ENCODE measurements around the gene SEMA3G. TPM values are rescaled to one million over a fixed set of nuclear protein-coding genes. Genes with fewer than 3 reads are reported as not detected.

The SEMA3G gene
- total and polyA plus RNA-seq, 8 donors: 5.7 to 36.5 (median 6.9) TPM

DNA sequence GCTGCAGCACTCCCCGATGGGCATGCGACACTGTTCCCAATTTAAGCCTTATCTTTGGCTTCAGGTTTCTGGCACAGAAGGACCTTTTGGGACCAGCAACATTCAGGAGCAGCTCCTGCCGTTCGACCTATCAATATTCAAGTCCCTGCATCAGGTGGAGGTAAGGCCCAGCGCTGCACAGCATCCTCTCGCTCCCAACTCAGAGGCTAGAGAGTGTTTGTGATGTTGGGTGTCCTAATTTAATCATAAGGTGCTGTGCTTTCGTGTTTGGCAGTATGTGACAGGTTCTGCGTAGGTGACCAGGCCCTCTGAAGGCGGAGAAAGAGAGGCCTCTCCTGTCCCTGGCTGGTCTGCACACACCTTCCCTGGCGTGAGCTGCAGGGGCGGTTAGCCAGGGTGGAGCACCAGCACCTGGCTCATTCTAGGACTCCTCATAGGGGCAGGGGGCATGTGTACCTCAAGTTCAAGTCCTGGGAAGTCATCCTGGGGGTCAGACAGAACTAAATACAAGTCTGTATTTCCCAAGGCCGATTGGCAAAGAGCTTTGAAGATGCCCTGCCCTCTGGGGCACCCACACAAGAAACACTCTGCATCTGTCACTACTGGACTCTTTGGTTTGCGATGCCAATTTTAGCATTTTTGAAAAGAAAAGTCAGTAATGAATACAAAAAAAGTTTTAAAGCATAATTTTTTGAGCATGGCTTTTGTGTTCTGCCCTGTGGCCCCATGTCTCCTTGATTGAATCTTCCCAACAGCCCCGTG is 27.5 kb upstream of the SEMA3G start:
- H3K27ac ChIP-seq: no peak overlapping the region
- H3K9me3 ChIP-seq: no peaks in the 10 kb centered on the region
- peaks cover 3 to 66% of the 10 kb centered on the region in 2 donors for H3K4me1 ChIP-seq
- peaks cover 0 to 78% of the 10 kb centered on the region in 2 donors for H3K36me3 ChIP-seq
- DNase-seq (peak in 1 of 4 donors; percentile 33), ATAC-seq (no peak)
- TF ChIP-seq, protein P1, sequence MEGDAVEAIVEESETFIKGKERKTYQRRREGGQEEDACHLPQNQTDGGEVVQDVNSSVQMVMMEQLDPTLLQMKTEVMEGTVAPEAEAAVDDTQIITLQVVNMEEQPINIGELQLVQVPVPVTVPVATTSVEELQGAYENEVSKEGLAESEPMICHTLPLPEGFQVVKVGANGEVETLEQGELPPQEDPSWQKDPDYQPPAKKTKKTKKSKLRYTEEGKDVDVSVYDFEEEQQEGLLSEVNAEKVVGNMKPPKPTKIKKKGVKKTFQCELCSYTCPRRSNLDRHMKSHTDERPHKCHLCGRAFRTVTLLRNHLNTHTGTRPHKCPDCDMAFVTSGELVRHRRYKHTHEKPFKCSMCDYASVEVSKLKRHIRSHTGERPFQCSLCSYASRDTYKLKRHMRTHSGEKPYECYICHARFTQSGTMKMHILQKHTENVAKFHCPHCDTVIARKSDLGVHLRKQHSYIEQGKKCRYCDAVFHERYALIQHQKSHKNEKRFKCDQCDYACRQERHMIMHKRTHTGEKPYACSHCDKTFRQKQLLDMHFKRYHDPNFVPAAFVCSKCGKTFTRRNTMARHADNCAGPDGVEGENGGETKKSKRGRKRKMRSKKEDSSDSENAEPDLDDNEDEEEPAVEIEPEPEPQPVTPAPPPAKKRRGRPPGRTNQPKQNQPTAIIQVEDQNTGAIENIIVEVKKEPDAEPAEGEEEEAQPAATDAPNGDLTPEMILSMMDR (IDR thresholded peaks at IDR 0.05): no peak
- no peaks in the 10 kb centered on the region for H3K27me3 ChIP-seq
- H3K4me3 ChIP-seq: no peak overlapping the region
- intact Hi-C loops (cut with DNase I): no loop called here

DNA sequence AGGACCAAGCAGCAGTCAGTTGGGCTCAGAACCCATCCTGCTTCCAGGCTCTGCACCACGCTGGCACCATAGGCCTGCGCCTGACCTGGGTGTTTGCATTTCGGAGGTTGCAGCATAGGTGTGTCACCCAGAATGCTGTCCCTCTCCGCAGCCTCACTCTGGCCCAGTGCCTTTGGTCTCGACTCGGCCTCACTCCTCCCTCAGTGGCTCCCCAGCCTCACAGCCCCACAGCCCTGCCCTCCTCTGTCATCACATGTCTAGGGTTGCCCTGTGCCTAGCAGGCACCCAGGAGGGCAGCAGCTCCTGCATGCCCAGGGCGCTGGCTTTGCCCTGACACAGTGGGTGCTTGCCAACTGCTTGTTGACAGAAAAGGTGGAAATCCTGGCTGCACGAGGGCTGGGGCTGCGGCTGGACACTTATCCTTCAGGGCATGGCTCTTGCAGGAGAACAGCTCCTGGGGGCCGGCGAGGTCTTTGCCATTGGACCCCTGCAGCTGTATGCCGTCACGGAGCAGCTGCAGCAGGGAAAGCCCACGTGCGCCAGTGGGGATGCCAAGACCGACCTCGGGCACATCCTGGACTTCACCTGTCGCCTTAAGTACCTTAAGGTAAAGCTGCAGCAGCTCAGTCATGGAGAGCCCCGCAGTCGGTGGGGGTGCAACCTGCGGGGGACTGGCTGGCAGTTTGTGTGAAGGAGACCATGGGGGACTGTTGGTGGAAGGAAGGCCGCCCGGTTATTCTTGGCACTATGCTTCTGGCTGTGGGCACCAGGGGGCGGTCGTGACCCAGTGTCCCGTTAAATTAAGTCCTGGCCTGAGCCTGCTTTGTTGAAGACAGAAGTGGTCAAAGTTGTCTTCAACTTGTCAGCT is 26.7 kb upstream of the SEMA3G start:
- peaks cover 0 to 74% of the 10 kb centered on the region in 2 donors for H3K36me3 ChIP-seq
- DNase-seq (peak in 3 of 4 donors; percentile 59 to 86 (median 71)), ATAC-seq (peak; percentile 85)

DNA sequence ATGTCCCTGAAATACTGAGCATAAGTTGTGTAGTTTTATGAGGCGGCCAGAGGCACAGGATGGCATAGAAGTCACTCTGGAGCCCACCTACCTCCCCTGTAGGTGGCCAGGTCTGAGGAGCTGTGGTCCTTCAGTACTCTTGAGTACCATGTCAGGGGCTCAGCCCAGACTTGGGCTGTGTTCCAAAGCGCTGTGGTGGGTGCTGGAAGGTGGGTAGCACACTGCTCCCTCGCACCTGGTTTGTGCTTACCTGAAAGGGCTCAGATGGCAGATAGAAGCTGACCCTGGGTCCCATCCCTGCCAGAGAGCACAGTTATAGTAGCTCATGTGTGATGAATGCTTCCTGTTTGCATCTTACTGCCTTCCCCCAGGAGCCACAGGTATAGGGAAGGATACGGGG is 26.0 kb upstream of the SEMA3G start:
- no peaks in the 10 kb centered on the region for H3K9me3 ChIP-seq
- ATAC-seq (no peak), DNase-seq (no peak)
- peaks cover 0 to 68% of the 10 kb centered on the region in 2 donors for H3K36me3 ChIP-seq
- H3K27me3 ChIP-seq: no peaks in the 10 kb centered on the region
- TF ChIP-seq, protein P1 (IDR thresholded peaks at IDR 0.05): no peak
- no peak overlapping the region for H3K27ac ChIP-seq
- H3K4me3 ChIP-seq: no peak overlapping the region
- H3K4me1 ChIP-seq: peaks cover 3 to 62% of the 10 kb centered on the region in 2 donors
- intact Hi-C loops (cut with DNase I): no loop called here

More for the DNA sequence above, 26.7 kb upstream of the SEMA3G start:
- no peak overlapping the region for H3K4me3 ChIP-seq
- no peaks in the 10 kb centered on the region for H3K9me3 ChIP-seq
- peak overlapping the region in 1 of 2 donors; percentile 42 for H3K27ac ChIP-seq
- H3K4me1 ChIP-seq: peaks cover 3 to 69% of the 10 kb centered on the region in 2 donors
- intact Hi-C loops (cut with DNase I): no loop called here
- TF ChIP-seq, protein P1 (IDR thresholded peaks at IDR 0.05): peak; percentile 60 to 75
- no peaks in the 10 kb centered on the region for H3K27me3 ChIP-seq

DNA sequence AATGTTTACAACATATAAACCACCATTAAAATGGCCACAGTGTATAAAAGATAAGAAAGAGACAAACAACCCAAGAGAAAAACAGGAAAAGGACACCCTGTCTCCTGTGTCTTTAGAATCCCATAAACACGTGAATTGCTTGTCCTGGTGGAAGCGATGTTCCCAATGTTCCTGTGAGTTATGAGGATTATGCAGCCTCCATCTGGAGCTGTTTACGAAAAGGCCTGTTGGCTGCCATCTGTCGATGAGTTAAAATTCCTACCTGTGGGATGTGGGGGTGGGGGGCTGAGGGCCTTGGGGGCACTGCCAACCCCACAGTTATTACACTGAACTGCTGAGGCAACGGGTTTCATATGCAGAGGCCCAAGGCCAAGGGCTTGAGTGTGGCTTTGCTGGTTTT is 24.1 kb upstream of the SEMA3G start:
- Histone ChIP-seq H3K4me1 (peaks cover 3 to 49% of the 10 kb centered on the region in 2 donors), H3K4me3 (no peak overlapping the region), H3K27ac (no peak overlapping the region), H3K27me3 (no peaks in the 10 kb centered on the region), H3K9me3 (no peaks in the 10 kb centered on the region), H3K36me3 (peaks cover 0 to 67% of the 10 kb centered on the region in 2 donors)
- TF ChIP-seq, protein P1 (IDR thresholded peaks at IDR 0.05): no peak
- DNase-seq (no peak), ATAC-seq (no peak)
- intact Hi-C loops (cut with DNase I): loop anchor here in 1 of 2 donors (10.0 kb wide), 1 partner anchor 66 kb away; the partner anchor contains the start of genes NT5DC2 and UQCC5

Measured in left lung (tissue), 10 donors.